ENCODE measurements around the gene DCXR.

DCXR gene

DNA sequence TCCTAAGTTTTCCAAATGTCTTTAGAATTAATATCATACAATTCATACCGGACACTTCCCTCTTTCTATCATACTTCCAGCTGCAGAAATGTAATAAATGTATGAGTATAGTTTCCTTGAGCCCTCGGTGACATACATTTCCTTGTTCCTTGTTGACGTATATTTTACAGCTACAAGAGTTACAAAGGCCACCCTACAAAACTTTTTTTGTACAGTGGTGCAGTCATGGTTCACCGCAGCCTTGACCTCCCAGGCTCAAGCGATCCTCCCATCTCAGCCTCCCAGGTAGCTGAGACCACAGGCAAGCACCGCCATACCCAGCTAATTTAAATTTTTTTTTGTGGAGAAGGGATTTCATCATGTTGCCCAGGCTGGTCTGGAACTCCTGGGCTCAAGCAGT lies 35.3 kb upstream of the DCXR start:
- peak; percentile 10 for FAIRE-seq

- FAIRE-seq = no peak
These were observed 33.1 kb upstream of the DCXR start for GRCh38 chr17:82070611-82071010.

GRCh38 chr17:82065638-82066303 lies 28.3 kb upstream of the DCXR start, which contains the start of gene DUS1L:
Gene DUS1L (minus strand): TSS chr17:82065804. CDS start chr17:82065059, 745 bp downstream.
- no peak for FAIRE-seq

GRCh38 chr17:82065193-82065637 lies 27.7 kb upstream of the DCXR start:
- no peak for FAIRE-seq

DNA sequence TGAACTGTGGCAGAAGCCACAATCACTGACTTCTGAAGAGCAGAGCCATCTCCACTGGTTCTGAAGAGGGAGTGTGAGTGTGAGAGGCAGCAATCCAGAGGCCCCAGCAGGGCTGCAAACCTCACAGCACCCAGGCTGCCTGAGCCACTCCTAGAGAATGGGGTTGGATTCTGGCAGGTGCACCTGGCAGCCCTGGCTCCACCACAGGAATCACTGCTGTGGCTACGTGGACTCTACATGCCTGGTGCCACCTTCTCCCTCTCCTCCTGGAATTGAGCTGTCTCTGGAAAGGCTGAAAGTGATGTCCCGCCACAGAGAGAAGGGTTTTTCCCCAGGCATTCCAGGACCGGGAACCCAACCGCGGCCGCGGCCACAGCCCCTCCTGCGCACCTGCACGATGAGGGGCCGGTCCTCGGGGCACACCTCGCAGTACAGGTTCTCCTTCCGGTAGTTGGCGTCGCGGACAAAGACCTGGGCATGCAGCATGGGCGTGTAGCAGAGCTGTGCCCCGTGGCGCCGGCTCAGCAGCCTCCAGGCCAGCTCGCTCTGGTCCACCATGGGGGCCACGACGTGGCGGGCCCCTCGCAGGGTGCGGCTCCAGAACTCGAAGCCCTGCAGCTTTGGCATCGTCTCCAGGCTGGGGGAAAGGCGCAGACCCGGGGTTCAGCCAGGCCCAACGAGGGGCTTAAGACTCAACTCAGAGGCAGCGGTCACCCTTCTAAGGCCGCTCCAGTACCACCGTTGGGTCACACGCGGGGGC lies 27.1 kb upstream of the DCXR start:
- FAIRE-seq = no peak

DNA sequence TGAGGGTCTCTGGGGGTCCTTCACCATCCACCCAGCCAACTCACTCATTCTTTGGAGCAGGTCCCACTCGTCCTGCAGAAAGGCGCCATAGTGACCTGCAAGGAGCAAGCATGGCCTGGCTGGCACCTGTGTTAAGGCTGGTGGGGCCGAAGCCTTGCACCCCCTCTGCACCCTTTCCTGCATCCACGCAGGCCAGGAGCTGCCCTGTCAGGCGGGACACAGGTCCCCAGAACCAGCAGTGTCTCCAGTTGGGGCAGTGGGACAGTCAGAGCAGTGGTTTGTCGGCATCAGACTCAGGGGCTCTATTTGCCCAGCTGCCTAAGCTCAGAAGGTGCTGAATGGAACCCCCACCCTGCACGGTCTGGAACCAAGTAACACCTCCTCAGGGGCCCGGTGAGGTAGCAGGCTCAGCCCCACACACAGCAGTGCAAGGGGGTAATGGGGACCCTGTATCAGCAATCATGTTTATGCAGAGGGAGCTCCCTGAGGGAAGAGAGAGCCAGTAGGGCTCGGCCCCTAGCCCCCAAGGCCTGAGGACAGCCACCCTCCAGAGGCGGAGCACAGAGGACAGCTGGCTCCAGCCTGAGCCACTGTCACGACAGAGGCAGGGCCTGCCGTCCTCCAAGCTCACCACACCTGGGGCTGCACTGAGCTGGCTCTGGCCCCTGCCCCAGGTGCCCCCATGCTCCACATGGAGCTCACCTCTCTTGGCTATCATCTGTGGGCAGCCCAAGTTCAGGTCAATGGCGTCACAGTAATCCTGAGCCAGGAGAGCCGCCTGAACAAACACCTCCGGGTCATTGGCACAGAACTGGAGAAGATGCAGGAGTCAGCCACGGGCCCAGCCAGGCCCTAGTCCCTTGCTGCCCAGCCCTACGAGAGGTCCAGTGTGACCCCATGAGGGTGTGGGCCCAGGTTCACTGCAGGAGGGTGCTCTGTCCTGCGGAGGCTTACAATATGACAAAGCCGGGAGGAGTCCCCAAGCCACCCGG lies 26.2 kb upstream of the DCXR start:
- FAIRE-seq = no peak

- no peak for FAIRE-seq
These were observed 25.5 kb upstream of the DCXR start for GRCh38 chr17:82062984-82063368.

GRCh38 chr17:82062076-82062983 lies 24.8 kb upstream of the DCXR start:
- no peak for FAIRE-seq

DNA sequence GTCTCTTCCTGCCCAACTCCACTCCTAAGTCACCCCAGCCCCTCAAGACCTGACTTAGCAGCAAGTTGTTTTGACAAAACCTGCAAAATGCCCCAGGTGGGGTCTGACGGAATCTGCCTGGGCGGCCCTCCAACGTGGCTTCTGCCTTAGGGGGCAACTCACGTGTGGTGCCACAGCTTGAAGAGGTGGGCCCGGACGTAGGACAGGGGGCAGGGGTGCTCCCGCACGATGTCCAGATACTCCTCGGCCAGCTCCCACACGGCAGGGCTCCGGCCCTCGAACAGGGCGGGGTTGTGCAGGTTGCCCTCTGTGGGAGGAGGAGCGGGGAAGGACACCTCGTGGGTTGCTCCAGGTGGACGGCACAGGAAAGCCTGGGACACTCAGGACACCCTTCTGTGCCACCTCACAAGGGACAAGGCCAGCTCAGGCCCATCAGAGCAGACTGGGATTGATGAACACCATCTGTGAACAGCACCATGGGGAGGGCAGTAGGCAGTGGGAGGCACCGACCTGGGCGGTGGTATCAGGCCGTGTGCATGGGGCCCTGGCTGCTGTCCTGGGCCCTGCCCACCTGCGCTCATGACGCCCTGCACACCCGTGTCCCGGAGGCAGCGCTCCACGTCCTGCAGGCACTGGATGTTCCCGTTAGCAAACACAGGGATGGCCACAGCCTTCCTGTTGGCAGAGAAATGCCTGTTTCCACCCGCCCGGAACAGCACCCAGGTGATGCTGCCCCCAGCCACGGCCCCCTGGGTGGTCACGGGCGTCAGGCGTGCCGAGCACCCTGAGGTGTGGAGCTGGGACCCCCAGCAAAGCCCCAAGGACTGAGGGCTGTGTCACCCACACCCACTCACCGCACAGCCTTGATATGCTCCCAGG lies 23.8 kb upstream of the DCXR start:
- FAIRE-seq = no peak

GRCh38 chr17:82060614-82061013 lies 23.1 kb upstream of the DCXR start:
- no peak for FAIRE-seq

GRCh38 chr17:82060001-82060380 lies 22.5 kb upstream of the DCXR start:
- FAIRE-seq = no peak

GRCh38 chr17:82059272-82060000 lies 21.9 kb upstream of the DCXR start:
- FAIRE-seq = no peak

- FAIRE-seq = no peak
These were observed 21.4 kb upstream of the DCXR start for GRCh38 chr17:82058855-82059249.

DNA sequence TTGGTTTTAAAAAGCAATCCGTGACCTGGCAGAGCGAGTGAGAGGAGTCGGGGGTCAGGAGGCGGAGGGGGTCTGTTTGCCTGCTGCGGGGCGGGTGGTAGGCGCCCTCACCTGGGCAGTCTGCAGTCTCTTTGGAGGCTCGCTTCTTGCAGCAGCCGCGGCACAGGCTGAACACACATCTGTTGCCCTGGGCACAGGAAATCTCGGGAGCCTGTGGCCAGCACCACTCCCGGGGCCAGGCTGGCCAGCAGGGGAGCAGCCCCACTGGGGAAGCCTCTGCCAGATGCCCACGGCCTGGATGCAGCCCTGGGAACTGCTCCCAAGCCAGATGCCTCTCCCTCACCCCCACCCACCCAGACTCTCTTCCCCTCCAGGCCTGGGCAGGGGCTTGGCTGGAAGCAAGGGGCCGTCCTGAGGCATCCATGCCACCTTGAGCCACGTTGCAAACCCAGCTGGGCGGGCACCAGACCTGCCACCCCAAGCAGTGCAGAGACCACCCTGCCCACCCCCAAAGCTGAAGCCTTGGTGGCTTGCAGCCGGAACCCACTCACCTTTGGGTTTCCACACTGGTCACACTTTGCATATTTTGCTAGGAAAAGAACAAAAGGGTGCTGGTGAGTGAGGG lies 20.8 kb upstream of the DCXR start:
- FAIRE-seq = no peak

- FAIRE-seq = no peak
These were observed 19.5 kb upstream of the DCXR start for GRCh38 chr17:82056729-82057621.

- no peak for FAIRE-seq
These were observed 18.6 kb upstream of the DCXR start for GRCh38 chr17:82055965-82056728.

GRCh38 chr17:82055023-82055964 lies 17.8 kb upstream of the DCXR start:
- no peak for FAIRE-seq

Measured in colon (tissue), 2 donors.